Measurements from ENCODE around the gene COX5A. TPM values are rescaled to one million over a fixed set of nuclear protein-coding genes. Genes with fewer than 3 reads are reported as not detected.

The COX5A gene
- total RNA-seq, 4 donors from 2014 or later = 109 to 175 (median 137) TPM

DNA sequence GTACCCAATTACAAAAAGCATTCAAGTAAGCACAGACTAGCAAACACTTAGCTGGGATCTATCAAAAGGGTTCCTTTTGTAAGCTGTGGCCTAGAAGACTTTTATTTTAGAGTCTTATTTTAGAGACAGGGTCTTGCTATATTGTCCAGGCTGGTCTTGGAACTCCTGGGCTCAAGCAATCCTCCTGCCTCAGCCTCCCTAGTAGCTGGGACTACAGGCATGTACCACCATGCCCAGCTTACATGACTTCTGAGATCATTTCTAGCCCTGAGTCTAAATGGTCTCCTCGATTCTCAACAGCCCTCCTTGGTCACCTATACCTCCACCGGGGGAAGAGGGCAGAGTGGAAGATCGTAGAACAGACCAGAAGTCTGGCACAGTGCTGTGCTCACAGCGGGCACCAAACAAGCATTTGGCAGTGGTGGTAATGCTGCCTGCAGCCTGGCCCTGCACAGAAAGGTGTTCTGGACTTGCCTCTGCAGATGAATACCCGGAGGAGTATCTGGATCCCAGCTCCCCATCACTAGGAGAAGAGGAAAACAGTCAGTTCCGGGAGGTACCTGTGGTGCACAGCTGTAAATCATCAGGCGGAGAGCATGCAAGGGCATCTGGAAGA is 33.6 kb downstream of the COX5A start:
- 91 to 92% methylated on average over 7 of the region's 7 CpGs for WGBS, 2 donors

DNA sequence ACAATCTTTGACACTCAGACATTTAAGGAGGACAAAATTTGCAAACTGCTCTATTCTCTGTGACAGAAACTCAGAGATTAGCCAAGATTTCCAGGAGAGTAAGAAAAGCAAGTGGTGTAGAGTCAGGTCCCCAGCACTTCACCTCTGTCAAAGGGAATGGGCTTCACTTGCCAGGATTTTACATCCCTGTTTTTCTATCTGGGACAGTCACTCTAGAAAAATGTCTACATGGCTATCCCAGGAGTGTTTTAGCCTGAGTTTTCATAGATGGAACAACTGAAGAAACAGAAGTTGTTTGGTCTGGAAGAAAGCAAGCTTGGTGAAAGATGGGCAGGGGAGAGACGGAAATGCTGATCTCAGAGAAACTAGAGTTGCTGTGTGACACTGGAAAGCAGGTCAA is 34.2 kb downstream of the COX5A start:
- no peak overlapping the region for H3K4me3 ChIP-seq (ENCODE audit: low read depth, poor library complexity, severe bottlenecking)
- TF ChIP-seq POLR2A (IDR thresholded peaks at IDR 0.05) = no peak
- TF ChIP-seq, protein P1, sequence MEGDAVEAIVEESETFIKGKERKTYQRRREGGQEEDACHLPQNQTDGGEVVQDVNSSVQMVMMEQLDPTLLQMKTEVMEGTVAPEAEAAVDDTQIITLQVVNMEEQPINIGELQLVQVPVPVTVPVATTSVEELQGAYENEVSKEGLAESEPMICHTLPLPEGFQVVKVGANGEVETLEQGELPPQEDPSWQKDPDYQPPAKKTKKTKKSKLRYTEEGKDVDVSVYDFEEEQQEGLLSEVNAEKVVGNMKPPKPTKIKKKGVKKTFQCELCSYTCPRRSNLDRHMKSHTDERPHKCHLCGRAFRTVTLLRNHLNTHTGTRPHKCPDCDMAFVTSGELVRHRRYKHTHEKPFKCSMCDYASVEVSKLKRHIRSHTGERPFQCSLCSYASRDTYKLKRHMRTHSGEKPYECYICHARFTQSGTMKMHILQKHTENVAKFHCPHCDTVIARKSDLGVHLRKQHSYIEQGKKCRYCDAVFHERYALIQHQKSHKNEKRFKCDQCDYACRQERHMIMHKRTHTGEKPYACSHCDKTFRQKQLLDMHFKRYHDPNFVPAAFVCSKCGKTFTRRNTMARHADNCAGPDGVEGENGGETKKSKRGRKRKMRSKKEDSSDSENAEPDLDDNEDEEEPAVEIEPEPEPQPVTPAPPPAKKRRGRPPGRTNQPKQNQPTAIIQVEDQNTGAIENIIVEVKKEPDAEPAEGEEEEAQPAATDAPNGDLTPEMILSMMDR (IDR thresholded peaks at IDR 0.05) = no peak
- intact Hi-C loops (cut with DNase I; ENCODE audit: low total_unique reads) = no loop called here
- 94 to 100% methylated on average over 1 of the region's 1 CpG for WGBS, 2 donors
- DNase-seq (ENCODE audit: low spot score in 2 of 2) = no peak

More for the DNA sequence above, 33.6 kb downstream of the COX5A start:
- no peak for TF ChIP-seq POLR2A (IDR thresholded peaks at IDR 0.05)
- TF ChIP-seq, protein P1 (IDR thresholded peaks at IDR 0.05) = no peak
- no peak overlapping the region for H3K4me3 ChIP-seq (ENCODE audit: low read depth, poor library complexity, severe bottlenecking)
- no peak for DNase-seq (ENCODE audit: low spot score in 2 of 2)
- intact Hi-C loops (cut with DNase I; ENCODE audit: low total_unique reads) = no loop called here

- TF ChIP-seq, protein P1 (IDR thresholded peaks at IDR 0.05) = no peak
- TF ChIP-seq POLR2A (IDR thresholded peaks at IDR 0.05) = no peak
- no peak overlapping the region for H3K4me3 ChIP-seq (ENCODE audit: low read depth, poor library complexity, severe bottlenecking)
- intact Hi-C loops (cut with DNase I; ENCODE audit: low total_unique reads) = no loop called here
- DNase-seq (ENCODE audit: low spot score in 2 of 2) = no peak
- WGBS, 2 donors = 79 to 84% methylated on average over 4 of the region's 4 CpGs
Measured at GRCh38 chr15:74902295-74903075, 35.4 kb downstream of the COX5A start.

GRCh38 chr15:74901612-74902063 is 36.2 kb downstream of the COX5A start:
- 13% methylated on average over 5 of the region's 5 CpGs for WGBS, 2 donors
- H3K4me3 ChIP-seq (ENCODE audit: low read depth, poor library complexity, severe bottlenecking) = no peak overlapping the region
- no peak for TF ChIP-seq POLR2A (IDR thresholded peaks at IDR 0.05)
- TF ChIP-seq, protein P1 (IDR thresholded peaks at IDR 0.05) = peak in 1 of 3 donors; percentile 75
- DNase-seq (ENCODE audit: low spot score in 2 of 2) = peak; percentile 66 to 93
- intact Hi-C loops (cut with DNase I; ENCODE audit: low total_unique reads) = no loop called here

- WGBS, 2 donors = 76% methylated on average over 5 to 6 of the region's 6 CpGs
- intact Hi-C loops (cut with DNase I; ENCODE audit: low total_unique reads) = loop anchor here (10.0 kb wide), 1 partner anchor 52 kb away; the partner anchor contains the start of gene ULK3
Measured at GRCh38 chr15:74897300-74897701, 40.6 kb downstream of the COX5A start.

More at GRCh38 chr15:74897300-74897701, 40.6 kb downstream of the COX5A start:
- no peak for TF ChIP-seq POLR2A (IDR thresholded peaks at IDR 0.05)
- TF ChIP-seq, protein P1 (IDR thresholded peaks at IDR 0.05) = no peak
- H3K4me3 ChIP-seq (ENCODE audit: low read depth, poor library complexity, severe bottlenecking) = no peak overlapping the region
- no peak for DNase-seq (ENCODE audit: low spot score in 2 of 2)
